H1 (cell line): ENCODE data around the gene AGRN. TPM values are rescaled to one million over a fixed set of nuclear protein-coding genes. Genes with fewer than 3 reads are reported as not detected.

Source experiments
- CTCF ChIA-PET: fragments of 300-600 bp; sonication (Branson Sonifier 250); formaldehyde crosslinking; loops from one replicate; lab custom pipeline; 2021; ENCODE audit not compliant: partially characterized antibody; lab: Charles Lee
- POLR2A ChIA-PET: fragments of 300-600 bp; sonication (Branson Sonifier 250); formaldehyde crosslinking; loops from one replicate; lab custom pipeline; 2021; ENCODE audit warnings: inconsistent platforms; ENCODE audit not compliant: partially characterized antibody; lab: Charles Lee
- DNase-seq, 2 experiments: peaks; one replicate each; pipeline versions ENCODE4 v3.0.0 to v3.0.0-alpha.2; 2010 to 2022; ENCODE audit warnings: low spot score in 2 of 2, low read depth in 1 of 2, mixed read lengths in 1 of 2
- FAIRE-seq: peaks from 2 replicates; lab custom pipeline; 2011; peaks lifted over from hg19 to GRCh38; lab: Jason Lieb, UNC
- H2AFZ ChIP-seq: 2 replicates; pipeline ENCODE4 v1.8.1; 2012; ENCODE audit warnings: low read length, inconsistent platforms
- H2AK5ac ChIP-seq: 2 replicates; pipeline ENCODE4 v1.6.1; 2013; ENCODE audit warnings: low read depth, low read length
- H2BK120ac ChIP-seq: replicated peaks from 2 replicates; pipeline ENCODE3; 2013; ENCODE audit warnings: low read depth, low read length, inconsistent platforms
- H2BK12ac ChIP-seq: 2 replicates; pipeline ENCODE4 v1.6.1; 2013; ENCODE audit warnings: low read depth, low read length
- H2BK15ac ChIP-seq: 2 replicates; pipeline ENCODE4 v1.6.1; 2013; ENCODE audit warnings: low read length
- H2BK20ac ChIP-seq: 2 replicates; pipeline ENCODE4 v1.6.1; 2013; ENCODE audit warnings: low read length
- H2BK5ac ChIP-seq: 2 replicates; pipeline ENCODE4 v1.6.1; 2013; ENCODE audit warnings: low read depth, low read length
- H3K14ac ChIP-seq: 2 replicates; pipeline ENCODE4 v1.6.1; 2013; ENCODE audit warnings: inconsistent platforms; ENCODE audit not compliant: insufficient read length
- H3K18ac ChIP-seq: 2 replicates; pipeline ENCODE4 v1.6.1; 2013; ENCODE audit warnings: low read length; ENCODE audit errors: extremely low read depth
- H3K23ac ChIP-seq: 2 replicates; pipeline ENCODE4 v1.6.1; 2013; ENCODE audit warnings: inconsistent platforms; ENCODE audit not compliant: insufficient read length
- H3K23me2 ChIP-seq: 2 replicates; pipeline ENCODE4 v1.6.1; 2013; ENCODE audit warnings: low read depth, low read length
- H3K27ac ChIP-seq: 2 replicates; pipeline ENCODE4 v1.6.1; 2011; ENCODE audit warnings: low read depth, low read length, inconsistent platforms
- H3K27me3 ChIP-seq, 4 experiments: replicated peaks in 1 of 4; 1 replicate in 1 of 4; 2 replicates in 3 of 4; pipeline versions ENCODE4 v1.6.1 to v1.8.1; 2011 to 2013; ENCODE audit warnings: low read length in 3 of 4, mild to moderate bottlenecking in 3 of 4, inconsistent platforms in 2 of 4, mixed read lengths in 2 of 4, moderate library complexity in 1 of 4; ENCODE audit not compliant: control insufficient read depth in 3 of 4, insufficient read depth in 3 of 4; ENCODE audit errors: extremely low read depth in 1 of 4
- H3K36me3 ChIP-seq, 4 experiments: 2 replicates each; pipeline versions ENCODE4 v1.6.1 to v1.8.1; 2011 to 2013; ENCODE audit warnings: mild to moderate bottlenecking in 4 of 4, low read length in 3 of 4, moderate library complexity in 2 of 4, control low read depth in 1 of 4, inconsistent platforms in 1 of 4; ENCODE audit not compliant: insufficient read depth in 4 of 4, control insufficient read depth in 2 of 4
- H3K4ac ChIP-seq: replicated peaks from 2 replicates; pipeline ENCODE3; 2013; ENCODE audit warnings: low read length, low read depth, mixed read lengths, inconsistent platforms; ENCODE audit not compliant: insufficient read length
- H3K4me1 ChIP-seq, 4 experiments: replicated peaks in 1 of 4; 1 replicate in 1 of 4; 2 replicates in 3 of 4; pipeline versions ENCODE4 v1.6.1 to v1.8.1; 2011 to 2013; ENCODE audit warnings: low read length in 3 of 4, inconsistent platforms in 2 of 4, mixed read lengths in 1 of 4; ENCODE audit not compliant: insufficient read depth in 4 of 4, control insufficient read depth in 3 of 4
- H3K4me2 ChIP-seq, 2 experiments: 2 replicates each; pipeline versions ENCODE4 v1.6.1 to v1.8.1; 2011 to 2013; ENCODE audit warnings: low read depth in 2 of 2, low read length in 2 of 2, control low read depth in 1 of 2, inconsistent platforms in 1 of 2, mild to moderate bottlenecking in 1 of 2; ENCODE audit not compliant: insufficient read depth in 1 of 2
- H3K4me3 ChIP-seq, 4 experiments: fragments of 200-600, 300-600 bp in 1 of 4; sonication (generic), shearing (Covaris generic), sonication (Bioruptor Twin) in 1 of 4; 2 replicates each; pipeline versions ENCODE4 v1.5.1 to v1.8.1; 2011 to 2016; ENCODE audit warnings: low read length in 4 of 4, low read depth in 3 of 4, control low read depth in 2 of 4, inconsistent platforms in 2 of 4, mild to moderate bottlenecking in 2 of 4, mixed read lengths in 1 of 4, moderate library complexity in 1 of 4; ENCODE audit not compliant: insufficient read depth in 2 of 4; ENCODE audit errors: extremely low read depth in 1 of 4
- H3K56ac ChIP-seq: replicated peaks from 2 replicates; pipeline ENCODE3; 2013; ENCODE audit warnings: low read depth, mild to moderate bottlenecking, mixed read lengths, low read length, inconsistent platforms; ENCODE audit not compliant: insufficient read length
- H3K79me1 ChIP-seq: 2 replicates; pipeline ENCODE4 v1.6.1; 2013; ENCODE audit warnings: low read depth, low read length, control low read depth
- H3K79me2 ChIP-seq, 2 experiments: 2 replicates each; pipeline versions ENCODE4 v1.6.1 to v1.8.1; 2012 to 2013; ENCODE audit warnings: low read length in 2 of 2, mild to moderate bottlenecking in 2 of 2, inconsistent platforms in 1 of 2; ENCODE audit not compliant: insufficient read depth in 2 of 2, control insufficient read depth in 1 of 2
- H3K9ac ChIP-seq, 4 experiments: replicated peaks in 1 of 4; 1 replicate in 1 of 4; 2 replicates in 3 of 4; pipeline versions ENCODE4 v1.6.1 to v1.8.1; 2011 to 2013; ENCODE audit warnings: low read depth in 3 of 4, low read length in 3 of 4, control low read depth in 2 of 4, mild to moderate bottlenecking in 2 of 4, moderate library complexity in 2 of 4, inconsistent platforms in 1 of 4; ENCODE audit errors: extremely low read depth in 1 of 4
- H3K9me3 ChIP-seq, 2 experiments: 2 replicates each; pipeline versions ENCODE4 v1.6.1 to v1.8.1; 2012 to 2013; ENCODE audit warnings: mild to moderate bottlenecking in 2 of 2, moderate library complexity in 2 of 2, control low read depth in 1 of 2, inconsistent platforms in 1 of 2, low read depth in 1 of 2, low read length in 1 of 2, mixed read lengths in 1 of 2; ENCODE audit not compliant: insufficient read depth in 2 of 2
- H4K20me1 ChIP-seq, 2 experiments: replicated peaks in 1 of 2; 2 replicates each; pipeline versions ENCODE3 to v1.8.1; 2011 to 2013; ENCODE audit warnings: inconsistent platforms in 2 of 2, low read length in 2 of 2, mild to moderate bottlenecking in 1 of 2; ENCODE audit not compliant: insufficient read depth in 2 of 2, control insufficient read depth in 1 of 2
- H4K5ac ChIP-seq: 2 replicates; pipeline ENCODE4 v1.6.1; 2013; ENCODE audit warnings: low read length, low read depth, mixed read lengths, inconsistent platforms; ENCODE audit not compliant: insufficient read length
- H4K8ac ChIP-seq: 2 replicates; pipeline ENCODE4 v1.8.0; 2013; ENCODE audit warnings: mild to moderate bottlenecking, moderate library complexity, low read length, inconsistent platforms; ENCODE audit not compliant: insufficient read depth; ENCODE audit errors: extremely low read depth
- H4K91ac ChIP-seq: replicated peaks from 2 replicates; pipeline ENCODE3; 2013; ENCODE audit warnings: low read length, mixed read lengths, inconsistent platforms; ENCODE audit not compliant: insufficient read length
- CBX8 ChIP-seq: fragments of 300-800, 300-1000 bp; sonication (generic); IDR thresholded peaks from 2 replicates; pipeline ENCODE4 v1.7.1; 2016; ENCODE audit warnings: low read depth, low read length, borderline replicate concordance
- CHD2 ChIP-seq: IDR thresholded peaks from 2 replicates; pipeline ENCODE4 v1.6.1; 2012; ENCODE audit warnings: low read length, improper control_type of control experiment
- EP300 ChIP-seq, 2 experiments: IDR thresholded peaks; 1 replicate in 1 of 2; 2 replicates in 1 of 2; pipeline ENCODE4 v1.6.1; 2011 to 2012; ENCODE audit warnings: low read depth in 2 of 2, low read length in 2 of 2, mild to moderate bottlenecking in 2 of 2, borderline replicate concordance in 1 of 2, inconsistent platforms in 1 of 2, moderate library complexity in 1 of 2
- MAFK ChIP-seq: IDR thresholded peaks from 2 replicates; pipeline ENCODE4 v1.6.1; 2012; ENCODE audit warnings: low read depth, mild to moderate bottlenecking, improper control_type of control experiment, low read length
- POLR2A ChIP-seq, 2 experiments: IDR thresholded peaks; 1 replicate in 1 of 2; 2 replicates in 1 of 2; pipeline ENCODE4 v1.6.1; 2011; ENCODE audit warnings: low read depth in 2 of 2, low read length in 2 of 2, mild to moderate bottlenecking in 2 of 2; ENCODE audit errors: control extremely low read depth in 1 of 2
- TAF7 ChIP-seq: optimal IDR thresholded peaks from 2 replicates; pipeline ENCODE3; 2011; ENCODE audit warnings: low read depth, mild to moderate bottlenecking, inconsistent platforms, low read length, moderate library complexity, borderline replicate concordance
- YY1 ChIP-seq: IDR thresholded peaks from 2 replicates; pipeline ENCODE4 v1.6.1; 2011; ENCODE audit warnings: low read depth, mild to moderate bottlenecking, low read length
- WGBS, 2 experiments: shearing (Covaris generic) in 1 of 2; methylation state at CpG; one replicate each; pipeline versions ENCODE4 v1.1.6 to v1.1.7; 2013 to 2015; ENCODE audit warnings: low lambda C conversion rate in 2 of 2, mixed read lengths in 2 of 2, inconsistent platforms in 1 of 2, low coverage in 1 of 2, missing lambda C conversion rate in 1 of 2; ENCODE audit not compliant: insufficient replicate concordance in 2 of 2, insufficient coverage in 1 of 2, insufficient read length in 1 of 2; ENCODE audit errors: extremely low coverage in 1 of 2, missing lambda C conversion rate in 1 of 2; 5-methylcytosine and 5-hydroxymethylcytosine counted together
- polyA plus RNA-seq, 7 experiments: library from polyadenylated mRNA; depleted of rRNA in 3 of 7; stranded (reverse) in 5 of 7; unstranded in 2 of 7; fragments of >200 nt in 5 of 7; fragments of 200-250 nt in 2 of 7; gene quantifications; 1 replicate in 5 of 7; 2 replicates in 1 of 7; 4 replicates in 1 of 7; pipeline versions ENCODE4 v1.2.1 to v1.2.3, GENCODE V29; 2011 to 2013; ENCODE audit warnings: missing spikeins in 2 of 7, mixed read lengths in 2 of 7
- total RNA-seq: library from RNA; stranded (reverse); fragmentation: NEBNext Ultra II Directional; extraction: Animal tissue kit (Norgen Biotek cat#: 25700); gene quantifications from 2 replicates; pipeline ENCODE4 v1.2.1, GENCODE V29; 2021

AGRN gene
- total and polyA plus RNA-seq, 2 of the 8 experiments (the other 6 are each of a cell fraction or from before 2014, with no cell fraction given): 52.3 to 155 TPM

DNA sequence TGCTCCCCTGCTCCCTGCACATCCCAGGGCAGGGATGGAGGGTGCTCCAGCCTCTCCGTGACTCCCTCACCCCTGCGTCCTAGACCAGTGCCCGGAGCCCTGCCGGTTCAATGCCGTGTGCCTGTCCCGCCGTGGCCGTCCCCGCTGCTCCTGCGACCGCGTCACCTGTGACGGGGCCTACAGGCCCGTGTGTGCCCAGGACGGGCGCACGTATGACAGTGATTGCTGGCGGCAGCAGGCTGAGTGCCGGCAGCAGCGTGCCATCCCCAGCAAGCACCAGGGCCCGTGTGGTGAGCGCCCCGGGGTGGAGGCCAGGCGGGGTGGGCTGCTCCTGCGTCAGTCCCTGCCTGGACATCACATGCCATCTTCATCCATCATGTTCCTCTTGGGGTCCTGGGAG, 22.0 kb downstream of the AGRN start:
- Histone ChIP-seq H4K91ac (no peak overlapping the region), H2BK15ac (no peak overlapping the region), H3K4me2 (no peak overlapping the region), H4K5ac (no peak overlapping the region), H2BK20ac (no peak overlapping the region), H2AK5ac (no peak overlapping the region), H4K8ac (peak overlapping the region; percentile 79; the same call in 1 of the 2 replicates), H4K20me1 (peaks cover 35 to 54% of the 10 kb centered on the region in 2 experiments), H3K9me3 (no peaks in the 10 kb centered on the region), H3K4ac (no peak overlapping the region), H3K14ac (no peak overlapping the region), H3K4me3 (no peak overlapping the region), H2BK12ac (no peak overlapping the region), H2AFZ (no peak overlapping the region), H3K23ac (no peak overlapping the region), H2BK120ac (no peak overlapping the region), H3K79me1 (peaks cover 7% of the 10 kb centered on the region; the same call in 1 of the 2 replicates), H3K9ac (no peak overlapping the region), H3K18ac (no peak overlapping the region), H3K27ac (no peak overlapping the region), H2BK5ac (no peak overlapping the region), H3K27me3 (peaks cover 0 to 26% (median 16%) of the 10 kb centered on the region in 4 experiments; a peak in 5 of 7 replicates), H3K56ac (no peak overlapping the region), H3K36me3 (peaks cover 2 to 42% (median 14%) of the 10 kb centered on the region in 4 experiments; a peak in 6 of 8 replicates), H3K4me1 (peaks cover 0 to 10% (median 2%) of the 10 kb centered on the region in 4 experiments; a peak in 4 of 7 replicates), H3K79me2 (no peaks in the 10 kb centered on the region), H3K23me2 (peaks cover 8% of the 10 kb centered on the region; the same call in 1 of the 2 replicates)
- FAIRE-seq (no peak), DNase-seq (no peak)
- WGBS, 2 experiments: 93% methylated on average over 25 of the region's 25 CpGs; no CpG with 5 or more reads in 1 of the 2 experiments
- CTCF ChIA-PET: interaction anchor here (1.5 to 5.8 kb wide), 2 partner anchors 18 to 27 kb away, joined by 7 to 70 read pairs; no protein-coding TSS in a partner anchor
- TF ChIP-seq EP300 (IDR thresholded peaks at IDR 0.05; ENCODE audit: borderline replicate concordance in 1 of 2, low read depth in 2 of 2, low read length in 2 of 2) (no peak), YY1 (no peak), MAFK (no peak), POLR2A (IDR thresholded peaks at IDR 0.05; ENCODE audit: control extremely low read depth in 1 of 2, low read depth in 2 of 2, low read length in 2 of 2) (no peak), CBX8 (no peak), TAF7 (no peak), CHD2 (no peak)
- POLR2A ChIA-PET: interaction anchor here (1.1 to 5.8 kb wide), 4 partner anchors 10 to 59 kb away, joined by 3 to 70 read pairs (median 14); no protein-coding TSS in a partner anchor
